Stimulated activated CD8-positive, alpha-beta memory T cell treated with anti-CD3 and anti-CD28 coated beads, Interleukin-7, amount 100 ng/mL, for 4 hours (primary cell): Measurements from ENCODE around the gene UROC1.

Experiments
- DNase-seq, 2 donors: peaks; one replicate each; pipeline ENCODE4 v3.0.0-alpha.2; 2020; ENCODE audit warnings: low read depth in 2 of 2

Gene UROC1

GRCh38 chr3:126530171-126531050, 12.8 kb upstream of the UROC1 start:
- DNase-seq: no peak

- DNase-seq: no peak
Measured at GRCh38 chr3:126529585-126530170, 12.1 kb upstream of the UROC1 start.

GRCh38 chr3:126528800-126529541, 11.4 kb upstream of the UROC1 start:
- no peak for DNase-seq

GRCh38 chr3:126528419-126528799, 10.8 kb upstream of the UROC1 start:
- DNase-seq: no peak

- no peak for DNase-seq
Measured at GRCh38 chr3:126527455-126528211, 10.1 kb upstream of the UROC1 start.

- DNase-seq: no peak
Measured at GRCh38 chr3:126527006-126527405, 9.4 kb upstream of the UROC1 start.

GRCh38 chr3:126526668-126527005, 9.1 kb upstream of the UROC1 start:
- DNase-seq: no peak

GRCh38 chr3:126525853-126526667, 8.5 kb upstream of the UROC1 start:
- DNase-seq: no peak

GRCh38 chr3:126525091-126525852, 7.7 kb upstream of the UROC1 start:
- no peak for DNase-seq

- no peak for DNase-seq
Measured at GRCh38 chr3:126524429-126524988, 6.9 kb upstream of the UROC1 start.

GRCh38 chr3:126523745-126524428, 6.3 kb upstream of the UROC1 start, which contains the start of gene CHST13:
TSS of gene CHST13 (plus strand) at chr3:126524155. CDS start at chr3:126524333, 178 bp downstream.
- no peak for DNase-seq

GRCh38 chr3:126522363-126522788, 4.8 kb upstream of the UROC1 start:
- DNase-seq: peak in 1 of 2 donors; percentile 14

GRCh38 chr3:126521122-126521891, 3.7 kb upstream of the UROC1 start:
- no peak for DNase-seq

- DNase-seq: no peak
Measured at GRCh38 chr3:126519506-126520455, 2.2 kb upstream of the UROC1 start.

- no peak for DNase-seq
Measured at GRCh38 chr3:126518779-126519177, 1.2 kb upstream of the UROC1 start.

- DNase-seq: no peak
Measured at GRCh38 chr3:126517986-126518778, 609 bp upstream of the UROC1 start.

GRCh38 chr3:126516936-126517290, 660 bp downstream of the UROC1 start:
- DNase-seq: no peak
